Vagina (tissue), 2 donors: Measurements from ENCODE around the gene SLC2A4RG.

ENCODE experiments used
- POLR2A ChIP-seq, 2 donors: fragments of 450-650 bp; IDR thresholded peaks; one replicate each; pipeline ENCODE4 v1.6.1; 2017; ENCODE audit warnings: antibody characterized with exemption in 2 of 2, mild to moderate bottlenecking in 2 of 2, moderate library complexity in 2 of 2
- POLR2AphosphoS5 ChIP-seq, 2 donors: sonication (generic); formaldehyde crosslinking; IDR thresholded peaks; one replicate each; pipeline ENCODE4 v1.9.0; 2017; ENCODE audit warnings: antibody characterized with exemption in 2 of 2, mild to moderate bottlenecking in 2 of 2, low read depth in 1 of 2; ENCODE audit not compliant: insufficient read depth in 1 of 2
- TF ChIP-seq, protein P1 (sequence below), 3 experiments: fragments of 450-650 bp in 2 of 3; fragments of 200-600 bp in 1 of 3; sonication (generic) in 1 of 3; IDR thresholded peaks; one replicate each; pipeline ENCODE4 v1.5.1; 2017 to 2019; ENCODE audit warnings: antibody characterized with exemption in 3 of 3, mild to moderate bottlenecking in 2 of 3, moderate library complexity in 2 of 3

DNA sequence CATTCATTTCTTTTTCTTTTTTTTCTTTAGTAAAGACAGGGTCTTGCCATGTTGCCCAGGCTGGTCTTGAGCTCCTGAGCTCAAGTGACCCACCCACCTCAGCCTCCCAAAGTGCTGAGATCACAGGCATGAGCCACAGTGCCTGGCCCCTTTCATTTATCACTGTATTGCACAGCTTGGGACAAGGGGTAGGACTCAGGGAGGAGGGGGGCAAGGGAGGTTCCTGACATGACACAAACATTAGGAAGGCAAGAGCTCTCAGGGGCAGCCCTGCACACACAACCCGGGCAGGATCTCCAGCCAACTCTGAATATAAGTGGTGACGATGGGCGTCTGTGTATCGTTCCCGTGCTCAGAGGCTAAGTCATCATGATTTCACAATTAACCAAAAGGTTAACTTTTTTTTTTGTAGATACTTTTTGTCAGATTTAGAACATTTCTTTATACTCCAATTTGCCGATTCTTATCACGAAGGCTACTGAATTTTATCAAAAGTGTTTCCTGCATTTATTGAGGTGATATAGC is 19.9 kb downstream of the SLC2A4RG start:
- TF ChIP-seq POLR2A (IDR thresholded peaks at IDR 0.05), result no peak
- TF ChIP-seq, protein P1, sequence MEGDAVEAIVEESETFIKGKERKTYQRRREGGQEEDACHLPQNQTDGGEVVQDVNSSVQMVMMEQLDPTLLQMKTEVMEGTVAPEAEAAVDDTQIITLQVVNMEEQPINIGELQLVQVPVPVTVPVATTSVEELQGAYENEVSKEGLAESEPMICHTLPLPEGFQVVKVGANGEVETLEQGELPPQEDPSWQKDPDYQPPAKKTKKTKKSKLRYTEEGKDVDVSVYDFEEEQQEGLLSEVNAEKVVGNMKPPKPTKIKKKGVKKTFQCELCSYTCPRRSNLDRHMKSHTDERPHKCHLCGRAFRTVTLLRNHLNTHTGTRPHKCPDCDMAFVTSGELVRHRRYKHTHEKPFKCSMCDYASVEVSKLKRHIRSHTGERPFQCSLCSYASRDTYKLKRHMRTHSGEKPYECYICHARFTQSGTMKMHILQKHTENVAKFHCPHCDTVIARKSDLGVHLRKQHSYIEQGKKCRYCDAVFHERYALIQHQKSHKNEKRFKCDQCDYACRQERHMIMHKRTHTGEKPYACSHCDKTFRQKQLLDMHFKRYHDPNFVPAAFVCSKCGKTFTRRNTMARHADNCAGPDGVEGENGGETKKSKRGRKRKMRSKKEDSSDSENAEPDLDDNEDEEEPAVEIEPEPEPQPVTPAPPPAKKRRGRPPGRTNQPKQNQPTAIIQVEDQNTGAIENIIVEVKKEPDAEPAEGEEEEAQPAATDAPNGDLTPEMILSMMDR (IDR thresholded peaks at IDR 0.05), result no peak
- TF ChIP-seq POLR2AphosphoS5 (IDR thresholded peaks at IDR 0.05; ENCODE audit: insufficient read depth in 1 of 2, low read depth in 1 of 2), result no peak
